ENCODE results near the gene MORC1. TPM values are rescaled to one million over a fixed set of nuclear protein-coding genes. Genes with fewer than 3 reads are reported as not detected.

Gene MORC1
- total RNA-seq, 2 experiments from 2014 or later = not detected

GRCh38 chr3:109093561-109093960, 24.4 kb downstream of the MORC1 start:
- POLR2A ChIA-PET = no interaction called here
- no peaks in the 10 kb centered on the region for H3K36me3 Mint-ChIP-seq (ENCODE audit: low read depth)
- H3K4me3 Mint-ChIP-seq = no peak overlapping the region
- ATAC-seq (ENCODE audit: poor library complexity) (no peak), DNase-seq (no peak)
- no peaks in the 10 kb centered on the region for H3K27me3 ChIP-seq (ENCODE audit: control insufficient read depth in 1 of 2, insufficient read depth in 2 of 2, low read length in 2 of 2)
- intact Hi-C loops (cut with DNase I, micrococcal nuclease) = no loop called here
- no peaks in the 10 kb centered on the region for H3K4me1 Mint-ChIP-seq (ENCODE audit: low read depth)
- H3K4me3 ChIP-seq (ENCODE audit: low read length) = no peak overlapping the region
- no peak overlapping the region for H3K27ac Mint-ChIP-seq
- H3K9me3 Mint-ChIP-seq = no peaks in the 10 kb centered on the region
- TF ChIP-seq, protein P1, sequence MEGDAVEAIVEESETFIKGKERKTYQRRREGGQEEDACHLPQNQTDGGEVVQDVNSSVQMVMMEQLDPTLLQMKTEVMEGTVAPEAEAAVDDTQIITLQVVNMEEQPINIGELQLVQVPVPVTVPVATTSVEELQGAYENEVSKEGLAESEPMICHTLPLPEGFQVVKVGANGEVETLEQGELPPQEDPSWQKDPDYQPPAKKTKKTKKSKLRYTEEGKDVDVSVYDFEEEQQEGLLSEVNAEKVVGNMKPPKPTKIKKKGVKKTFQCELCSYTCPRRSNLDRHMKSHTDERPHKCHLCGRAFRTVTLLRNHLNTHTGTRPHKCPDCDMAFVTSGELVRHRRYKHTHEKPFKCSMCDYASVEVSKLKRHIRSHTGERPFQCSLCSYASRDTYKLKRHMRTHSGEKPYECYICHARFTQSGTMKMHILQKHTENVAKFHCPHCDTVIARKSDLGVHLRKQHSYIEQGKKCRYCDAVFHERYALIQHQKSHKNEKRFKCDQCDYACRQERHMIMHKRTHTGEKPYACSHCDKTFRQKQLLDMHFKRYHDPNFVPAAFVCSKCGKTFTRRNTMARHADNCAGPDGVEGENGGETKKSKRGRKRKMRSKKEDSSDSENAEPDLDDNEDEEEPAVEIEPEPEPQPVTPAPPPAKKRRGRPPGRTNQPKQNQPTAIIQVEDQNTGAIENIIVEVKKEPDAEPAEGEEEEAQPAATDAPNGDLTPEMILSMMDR (IDR thresholded peaks at IDR 0.05) = no peak
- no peaks in the 10 kb centered on the region for H3K9me3 ChIP-seq (ENCODE audit: control insufficient read depth in 1 of 2, insufficient read depth in 1 of 2, low read length in 2 of 2)
- H3K27ac ChIP-seq (ENCODE audit: low read depth in 1 of 2, low read length in 2 of 2) = no peak overlapping the region
- CTCF ChIA-PET = no interaction called here
- no peaks in the 10 kb centered on the region for H3K36me3 ChIP-seq (ENCODE audit: insufficient read depth, low read length)
- H3K27me3 Mint-ChIP-seq = peaks cover under 1% of the 10 kb centered on the region
- no peaks in the 10 kb centered on the region for H3K4me1 ChIP-seq (ENCODE audit: insufficient read depth, low read length)

- Histone ChIP-seq H3K27me3 (ENCODE audit: control insufficient read depth in 1 of 2, insufficient read depth in 2 of 2, low read length in 2 of 2) (no peaks in the 10 kb centered on the region), H3K9me3 (ENCODE audit: control insufficient read depth in 1 of 2, insufficient read depth in 1 of 2, low read length in 2 of 2) (no peaks in the 10 kb centered on the region), H3K4me3 (ENCODE audit: low read length) (no peak overlapping the region), H3K36me3 (ENCODE audit: insufficient read depth, low read length) (no peaks in the 10 kb centered on the region), H3K4me1 (ENCODE audit: insufficient read depth, low read length) (no peaks in the 10 kb centered on the region), H3K27ac (ENCODE audit: low read depth in 1 of 2, low read length in 2 of 2) (no peak overlapping the region)
- Mint-ChIP-seq H3K4me3 (no peak overlapping the region), H3K4me1 (ENCODE audit: low read depth) (no peaks in the 10 kb centered on the region), H3K36me3 (ENCODE audit: low read depth) (no peaks in the 10 kb centered on the region), H3K27ac (no peak overlapping the region), H3K9me3 (no peaks in the 10 kb centered on the region), H3K27me3 (peaks cover 9% of the 10 kb centered on the region)
- POLR2A ChIA-PET = no interaction called here
- intact Hi-C loops (cut with DNase I, micrococcal nuclease) = no loop called here
- no peak for ATAC-seq (ENCODE audit: poor library complexity)
- TF ChIP-seq, protein P1 (IDR thresholded peaks at IDR 0.05) = no peak
- no peak for DNase-seq
- CTCF ChIA-PET = no interaction called here
Measured at GRCh38 chr3:109091846-109092245, 26.1 kb downstream of the MORC1 start.

DNA sequence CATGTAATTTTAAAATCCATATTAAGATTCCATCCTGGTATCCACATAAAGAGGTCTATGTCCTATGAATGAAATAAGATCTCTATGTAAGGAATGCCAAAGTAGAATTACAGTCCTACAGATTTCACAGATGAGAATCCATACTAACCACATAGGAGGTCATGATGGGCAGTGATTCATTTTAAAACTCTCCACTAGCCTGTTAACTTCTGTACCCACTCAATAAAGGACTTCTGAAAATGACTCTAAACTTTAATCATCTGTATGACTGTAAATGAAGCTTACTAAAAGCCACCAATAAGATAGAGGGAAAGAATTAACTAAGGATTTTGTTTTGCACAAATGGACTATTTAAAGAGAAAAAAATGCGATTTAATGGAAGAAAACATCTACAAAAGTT, 28.7 kb downstream of the MORC1 start:
- Mint-ChIP-seq H3K36me3 (ENCODE audit: low read depth) (no peaks in the 10 kb centered on the region), H3K9me3 (no peaks in the 10 kb centered on the region), H3K27ac (no peak overlapping the region), H3K4me1 (ENCODE audit: low read depth) (no peaks in the 10 kb centered on the region), H3K4me3 (no peak overlapping the region), H3K27me3 (peaks cover 16% of the 10 kb centered on the region)
- no peak for DNase-seq
- peaks cover 0 to 3% of the 10 kb centered on the region in 2 experiments for H3K27me3 ChIP-seq (ENCODE audit: control insufficient read depth in 1 of 2, insufficient read depth in 2 of 2, low read length in 2 of 2)
- H3K9me3 ChIP-seq (ENCODE audit: control insufficient read depth in 1 of 2, insufficient read depth in 1 of 2, low read length in 2 of 2) = no peaks in the 10 kb centered on the region
- POLR2A ChIA-PET = no interaction called here
- H3K4me3 ChIP-seq (ENCODE audit: low read length) = no peak overlapping the region
- no peak for ATAC-seq (ENCODE audit: poor library complexity)
- CTCF ChIA-PET = no interaction called here
- intact Hi-C loops (cut with DNase I, micrococcal nuclease) = no loop called here
- H3K27ac ChIP-seq (ENCODE audit: low read depth in 1 of 2, low read length in 2 of 2) = no peak overlapping the region
- TF ChIP-seq, protein P1 (IDR thresholded peaks at IDR 0.05) = no peak
- no peaks in the 10 kb centered on the region for H3K36me3 ChIP-seq (ENCODE audit: insufficient read depth, low read length)
- no peaks in the 10 kb centered on the region for H3K4me1 ChIP-seq (ENCODE audit: insufficient read depth, low read length)
